Measurements from ENCODE around the gene HECTD4.

HECTD4 gene

DNA sequence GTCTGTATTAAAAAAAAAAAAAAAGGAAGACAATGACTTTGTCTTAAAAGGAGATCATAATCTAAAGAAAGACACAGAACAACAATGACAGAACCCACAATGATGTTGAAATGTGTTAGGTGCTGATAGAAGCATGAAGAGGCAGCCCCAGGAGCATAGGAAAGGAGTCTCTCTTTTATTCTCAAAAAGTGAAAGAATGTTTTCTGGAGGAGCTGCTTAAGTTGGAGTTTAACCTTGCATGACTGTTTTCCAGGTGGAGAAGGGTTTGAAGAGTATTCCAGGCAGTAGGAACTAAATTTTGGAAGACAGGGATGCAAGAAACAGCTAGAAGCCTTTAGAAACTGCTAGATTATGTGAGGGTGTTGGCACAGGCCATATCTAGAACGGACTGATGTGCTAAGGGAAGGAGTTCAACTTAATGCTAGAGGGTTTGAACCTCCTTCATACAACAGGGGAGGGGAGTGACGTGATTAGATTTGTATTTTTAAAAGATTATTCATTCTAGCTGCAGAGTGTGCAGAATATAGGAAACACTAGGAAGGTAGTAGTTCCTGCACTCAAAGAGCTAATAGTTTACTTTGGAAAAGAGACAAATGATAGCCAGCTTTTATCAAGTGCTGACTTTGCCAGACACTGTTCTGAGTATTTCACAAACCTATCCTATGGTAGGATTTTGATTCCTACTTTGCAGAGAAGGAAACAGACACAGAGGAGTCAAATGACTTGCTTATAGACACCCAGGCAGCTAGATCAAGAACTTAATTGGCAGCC lies 31.8 kb upstream of the HECTD4 start:
- H3K9me3 ChIP-seq (ENCODE audit: low read length), result no peaks in the 10 kb centered on the region
- no peaks in the 10 kb centered on the region for H3K36me3 ChIP-seq (ENCODE audit: insufficient read depth, low read length)
- peaks cover 2% of the 10 kb centered on the region; the same call in 1 of the 2 replicates for H3K79me2 ChIP-seq (ENCODE audit: insufficient read depth, low read length)
- no peak overlapping the region for H3K4me3 ChIP-seq (ENCODE audit: low read depth, low read length, poor library complexity, severe bottlenecking)
- no peak overlapping the region for H3K9ac ChIP-seq (ENCODE audit: low read length)
- peaks cover 10% of the 10 kb centered on the region for H3K4me1 ChIP-seq (ENCODE audit: insufficient read depth, low read length, severe bottlenecking)
- no peaks in the 10 kb centered on the region for H4K20me1 ChIP-seq (ENCODE audit: insufficient read depth, low read length)
- no peaks in the 10 kb centered on the region for H3K27me3 ChIP-seq (ENCODE audit: insufficient read depth, low read length)
- no peaks in the 10 kb centered on the region for H3F3A ChIP-seq (ENCODE audit: insufficient read depth, low read length)
- TF ChIP-seq EZH2 (IDR thresholded peaks at IDR 0.05; ENCODE audit: borderline replicate concordance, low read length), result no peak
- TF ChIP-seq, protein P1, sequence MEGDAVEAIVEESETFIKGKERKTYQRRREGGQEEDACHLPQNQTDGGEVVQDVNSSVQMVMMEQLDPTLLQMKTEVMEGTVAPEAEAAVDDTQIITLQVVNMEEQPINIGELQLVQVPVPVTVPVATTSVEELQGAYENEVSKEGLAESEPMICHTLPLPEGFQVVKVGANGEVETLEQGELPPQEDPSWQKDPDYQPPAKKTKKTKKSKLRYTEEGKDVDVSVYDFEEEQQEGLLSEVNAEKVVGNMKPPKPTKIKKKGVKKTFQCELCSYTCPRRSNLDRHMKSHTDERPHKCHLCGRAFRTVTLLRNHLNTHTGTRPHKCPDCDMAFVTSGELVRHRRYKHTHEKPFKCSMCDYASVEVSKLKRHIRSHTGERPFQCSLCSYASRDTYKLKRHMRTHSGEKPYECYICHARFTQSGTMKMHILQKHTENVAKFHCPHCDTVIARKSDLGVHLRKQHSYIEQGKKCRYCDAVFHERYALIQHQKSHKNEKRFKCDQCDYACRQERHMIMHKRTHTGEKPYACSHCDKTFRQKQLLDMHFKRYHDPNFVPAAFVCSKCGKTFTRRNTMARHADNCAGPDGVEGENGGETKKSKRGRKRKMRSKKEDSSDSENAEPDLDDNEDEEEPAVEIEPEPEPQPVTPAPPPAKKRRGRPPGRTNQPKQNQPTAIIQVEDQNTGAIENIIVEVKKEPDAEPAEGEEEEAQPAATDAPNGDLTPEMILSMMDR (IDR thresholded peaks at IDR 0.05; ENCODE audit: low read length), result no peak
- H2AFZ ChIP-seq (ENCODE audit: low read length), result no peak overlapping the region
- H3K4me2 ChIP-seq (ENCODE audit: low read length), result no peak overlapping the region
- no peak overlapping the region for H3K27ac ChIP-seq (ENCODE audit: low read depth, low read length, poor library complexity, severe bottlenecking)
- H3K9me2 ChIP-seq (ENCODE audit: low read depth, low read length), result no peaks in the 10 kb centered on the region

DNA sequence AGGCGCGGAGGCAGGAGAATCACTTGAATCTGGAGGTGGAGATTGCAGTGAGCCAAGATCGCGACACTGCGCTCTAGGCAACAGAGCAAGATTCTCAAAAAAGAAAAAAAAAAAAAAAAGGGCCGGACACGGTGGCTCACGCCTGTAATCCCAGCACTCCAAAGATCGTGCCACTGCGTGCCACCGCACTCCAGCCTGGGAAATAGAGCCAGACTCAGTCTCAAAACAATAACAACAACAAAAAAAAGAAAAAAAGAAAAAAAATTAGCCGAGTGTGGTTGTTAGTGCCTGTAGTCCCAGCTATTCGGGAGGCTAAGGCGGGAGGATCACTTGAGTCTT lies 27.6 kb upstream of the HECTD4 start:
- peaks cover 26% of the 10 kb centered on the region for H3K4me1 ChIP-seq (ENCODE audit: insufficient read depth, low read length, severe bottlenecking)
- TF ChIP-seq, protein P1 (IDR thresholded peaks at IDR 0.05; ENCODE audit: low read length), result no peak
- H3K9ac ChIP-seq (ENCODE audit: low read length), result no peak overlapping the region
- no peaks in the 10 kb centered on the region for H3K27me3 ChIP-seq (ENCODE audit: insufficient read depth, low read length)
- peak overlapping the region; percentile 89; the same call in 1 of the 2 replicates for H2AFZ ChIP-seq (ENCODE audit: low read length)
- H3K4me2 ChIP-seq (ENCODE audit: low read length), result peak overlapping the region; percentile 84; the same call in 1 of the 2 replicates
- H3K79me2 ChIP-seq (ENCODE audit: insufficient read depth, low read length), result peaks cover 14% of the 10 kb centered on the region
- H3K9me3 ChIP-seq (ENCODE audit: low read length), result no peaks in the 10 kb centered on the region
- H3K27ac ChIP-seq (ENCODE audit: low read depth, low read length, poor library complexity, severe bottlenecking), result no peak overlapping the region
- peak overlapping the region; percentile 88 for H3K4me3 ChIP-seq (ENCODE audit: low read depth, low read length, poor library complexity, severe bottlenecking)
- H4K20me1 ChIP-seq (ENCODE audit: insufficient read depth, low read length), result no peaks in the 10 kb centered on the region
- H3K9me2 ChIP-seq (ENCODE audit: low read depth, low read length), result no peaks in the 10 kb centered on the region
- H3F3A ChIP-seq (ENCODE audit: insufficient read depth, low read length), result 0 out of 2 replicates have a peak, but pooled peaks cover 5% of the 10 kb centered on the region
- H3K36me3 ChIP-seq (ENCODE audit: insufficient read depth, low read length), result peaks cover 41% of the 10 kb centered on the region

DNA sequence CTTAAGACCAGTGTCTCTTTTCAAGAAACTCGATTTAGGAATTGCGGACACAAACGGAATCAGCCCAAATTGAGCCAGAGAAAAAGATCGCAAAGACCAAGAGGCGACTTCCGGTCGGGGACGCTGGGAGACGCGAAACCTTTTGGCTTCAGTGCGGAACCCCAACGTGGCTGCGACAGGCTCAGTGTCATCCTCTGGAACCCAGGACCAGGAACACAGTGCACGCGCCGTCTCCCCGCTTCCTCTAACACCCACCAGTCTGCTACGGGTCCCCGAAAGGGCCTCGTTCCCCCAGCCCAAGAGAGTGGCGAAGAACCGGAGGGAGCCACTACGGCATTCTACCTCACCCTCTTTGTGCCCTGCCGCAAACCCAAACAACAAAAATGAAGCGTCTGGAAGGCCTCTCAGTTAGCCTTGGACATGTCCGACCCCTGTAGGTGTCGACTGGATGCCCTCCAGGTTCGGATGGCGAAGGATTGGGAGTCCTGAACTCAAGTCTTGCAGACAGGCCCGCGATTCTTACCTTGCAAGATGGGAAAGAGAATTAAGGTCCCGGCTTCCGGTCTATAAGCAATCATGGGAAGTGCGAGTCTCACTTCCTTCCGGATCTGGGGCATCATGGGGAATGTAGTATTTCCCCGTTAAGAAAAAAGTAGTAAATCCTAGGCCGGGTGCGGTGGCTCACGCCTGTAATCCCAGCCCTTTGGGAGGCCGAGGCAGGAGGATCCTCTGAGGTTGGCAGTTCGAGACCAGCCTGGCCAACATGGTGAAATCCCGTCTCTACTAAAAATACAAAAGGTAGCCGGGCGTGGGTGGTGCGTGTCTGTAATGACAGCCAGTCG lies 27.1 kb upstream of the HECTD4 start, which contains the start of gene RPL6:
TSS of gene RPL6 (minus strand) at position 542 of the 842 bp plus-strand sequence. CDS start 949 bp downstream, outside the sequence.
- Histone ChIP-seq H3K9me2 (ENCODE audit: low read depth, low read length) (no peaks in the 10 kb centered on the region), H2AFZ (ENCODE audit: low read length) (peak within 1 kb of the TSS; percentile 89; the same call in 1 of the 2 replicates), H3K4me2 (ENCODE audit: low read length) (peak within 1 kb of the TSS; percentile 84), H3K9ac (ENCODE audit: low read length) (peak within 1 kb of the TSS; percentile 82), H3K27ac (ENCODE audit: low read depth, low read length, poor library complexity, severe bottlenecking) (peak within 1 kb of the TSS; percentile 82), H3K9me3 (ENCODE audit: low read length) (no peaks in the 10 kb centered on the region), H4K20me1 (ENCODE audit: insufficient read depth, low read length) (no peaks in the 10 kb centered on the region), H3K27me3 (ENCODE audit: insufficient read depth, low read length) (no peaks in the 10 kb centered on the region), H3K4me1 (ENCODE audit: insufficient read depth, low read length, severe bottlenecking) (peaks cover 26% of the 10 kb centered on the region), H3K36me3 (ENCODE audit: insufficient read depth, low read length) (peaks cover 47% of the 10 kb centered on the region), H3K79me2 (ENCODE audit: insufficient read depth, low read length) (peaks cover 14% of the 10 kb centered on the region), H3K4me3 (ENCODE audit: low read depth, low read length, poor library complexity, severe bottlenecking) (peak within 1 kb of the TSS; percentile 88), H3F3A (ENCODE audit: insufficient read depth, low read length) (0 out of 2 replicates have a peak, but pooled peaks cover 5% of the 10 kb centered on the region)
- TF ChIP-seq, protein P1 (IDR thresholded peaks at IDR 0.05; ENCODE audit: low read length), result no peak
- no peak for TF ChIP-seq EZH2 (IDR thresholded peaks at IDR 0.05; ENCODE audit: borderline replicate concordance, low read length)
